ENCODE data around the gene B3GALT6.

Gene B3GALT6

GRCh38 chr1:1244192-1244811, 12.3 kb downstream of the B3GALT6 start:
- no peak for TF ChIP-seq CEBPB (IDR thresholded peaks at IDR 0.05)
- TF ChIP-seq REST (IDR thresholded peaks at IDR 0.05; ENCODE audit: low read depth) = no peak
- TF ChIP-seq ZBTB7A (IDR thresholded peaks at IDR 0.05; ENCODE audit: low read depth) = no peak

- TF ChIP-seq TCF12 (IDR thresholded peaks at IDR 0.05; ENCODE audit: low read depth) = no peak
- no peak for TF ChIP-seq EGR1 (IDR thresholded peaks at IDR 0.05)
- TF ChIP-seq EP300 (IDR thresholded peaks at IDR 0.05; ENCODE audit: borderline replicate concordance) = no peak
- no peak for TF ChIP-seq FOXM1 (IDR thresholded peaks at IDR 0.05; ENCODE audit: borderline replicate concordance, low read depth)
- TF ChIP-seq TAF1 (IDR thresholded peaks at IDR 0.05; ENCODE audit: low read depth) = no peak
- no peak for TF ChIP-seq NFIC (IDR thresholded peaks at IDR 0.05)
- no peak for TF ChIP-seq CREB1 (IDR thresholded peaks at IDR 0.05; ENCODE audit: low read depth)
- TF ChIP-seq TEAD4 (IDR thresholded peaks at IDR 0.05) = no peak
- no peak for TF ChIP-seq REST (IDR thresholded peaks at IDR 0.05; ENCODE audit: low read depth)
- no peak for TF ChIP-seq RAD21 (IDR thresholded peaks at IDR 0.05; ENCODE audit: low read depth)
- no peak for TF ChIP-seq YY1 (IDR thresholded peaks at IDR 0.05; ENCODE audit: low read depth)
- no peak for TF ChIP-seq ZBTB7A (IDR thresholded peaks at IDR 0.05; ENCODE audit: low read depth)
- TF ChIP-seq MAX (IDR thresholded peaks at IDR 0.05) = no peak
- no peak for TF ChIP-seq CEBPB (IDR thresholded peaks at IDR 0.05)
- no peak for TF ChIP-seq USF1 (IDR thresholded peaks at IDR 0.05)
Measured at GRCh38 chr1:1245178-1245816, 13.3 kb downstream of the B3GALT6 start.

DNA sequence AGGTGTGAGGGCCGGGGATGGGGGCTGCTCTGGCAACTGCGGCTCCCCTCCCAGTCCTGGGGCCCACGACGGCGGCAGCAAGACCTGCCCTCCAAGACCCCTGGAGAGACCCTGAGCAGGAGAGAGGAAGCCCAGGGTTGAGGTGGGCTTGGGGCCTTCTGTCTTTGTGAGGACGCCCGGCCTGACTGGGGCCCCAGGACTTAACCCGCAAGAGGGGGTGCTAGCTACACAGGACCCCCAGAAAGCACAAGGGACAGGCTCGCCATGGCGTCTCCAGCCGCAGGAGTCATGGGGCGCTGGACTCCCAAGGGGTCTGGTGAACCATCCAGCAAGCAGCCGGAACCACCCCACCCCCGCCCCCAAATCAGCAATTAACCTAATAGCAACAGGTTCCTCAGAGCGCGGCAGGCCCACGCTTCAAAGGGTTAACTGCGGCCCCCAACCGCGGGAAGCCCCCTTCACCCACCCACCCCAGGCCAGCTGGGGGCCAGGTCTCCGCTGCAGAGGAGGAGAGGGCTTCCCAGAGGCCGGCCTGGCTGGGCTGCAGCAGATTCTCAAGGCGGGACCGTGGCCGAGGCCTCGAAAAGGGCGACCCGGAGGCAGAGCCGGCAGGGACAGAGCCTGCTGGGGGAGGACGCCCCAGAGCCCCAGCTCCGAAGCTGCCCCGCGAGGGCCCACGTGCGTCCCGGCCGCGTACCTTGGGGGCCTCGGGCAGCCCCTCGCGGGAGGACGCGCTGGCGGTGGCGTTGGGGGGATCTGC, 14.0 kb downstream of the B3GALT6 start:
- 0 out of 2 replicates have a peak, but pooled peaks have one; percentile 65 for TF ChIP-seq ZBTB7A (IDR thresholded peaks at IDR 0.05; ENCODE audit: low read depth)
- no peak for TF ChIP-seq EP300 (IDR thresholded peaks at IDR 0.05; ENCODE audit: borderline replicate concordance)
- TF ChIP-seq EGR1 (IDR thresholded peaks at IDR 0.05) = no peak

- TF ChIP-seq MAX (IDR thresholded peaks at IDR 0.05) (no peak), ZBTB7A (IDR thresholded peaks at IDR 0.05; ENCODE audit: low read depth) (no peak), EGR1 (IDR thresholded peaks at IDR 0.05) (no peak), CEBPB (IDR thresholded peaks at IDR 0.05) (no peak), FOXM1 (IDR thresholded peaks at IDR 0.05; ENCODE audit: borderline replicate concordance, low read depth) (no peak), YY1 (IDR thresholded peaks at IDR 0.05; ENCODE audit: low read depth) (no peak), NFIC (IDR thresholded peaks at IDR 0.05) (no peak)
Measured at GRCh38 chr1:1246577-1247340, 14.7 kb downstream of the B3GALT6 start, which contains the start of gene C1QTNF12. Gene C1QTNF12, minus strand, starts transcription at chr1:1246722. Its CDS starts 32 bp downstream, at chr1:1246690.

DNA sequence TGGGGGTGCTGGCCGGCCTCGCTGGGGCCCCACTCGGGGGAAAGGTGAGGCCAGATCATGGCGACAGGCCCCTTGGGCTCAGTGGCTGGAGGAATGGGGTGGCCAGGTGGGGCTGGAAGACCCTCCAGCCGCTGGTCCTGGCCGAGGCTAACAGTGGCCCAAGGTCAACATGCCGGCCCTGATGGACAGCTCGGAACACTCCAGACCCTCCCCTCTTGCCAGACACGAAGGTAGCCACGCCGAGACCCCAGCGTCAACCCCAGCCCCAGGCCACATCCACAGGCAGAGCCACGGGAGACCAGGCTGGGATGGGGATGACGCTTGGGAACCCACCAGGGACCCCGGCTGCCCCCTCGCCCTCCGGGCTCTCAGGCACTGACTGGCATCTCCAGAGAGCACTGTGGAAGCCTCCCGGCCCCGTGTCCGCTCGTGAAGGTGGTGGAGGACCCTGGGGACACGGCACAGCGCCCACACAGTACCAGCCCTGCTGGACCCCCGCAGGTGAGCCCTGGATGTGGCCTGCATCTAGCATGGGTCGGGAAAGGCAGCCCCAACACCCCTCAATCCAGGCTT, 15.4 kb downstream of the B3GALT6 start:
- TF ChIP-seq CREB1 (IDR thresholded peaks at IDR 0.05; ENCODE audit: low read depth) = no peak

GRCh38 chr1:1250786-1251284, 18.8 kb downstream of the B3GALT6 start:
- TF ChIP-seq MAX (IDR thresholded peaks at IDR 0.05) (no peak), TAF1 (IDR thresholded peaks at IDR 0.05; ENCODE audit: low read depth) (no peak), YY1 (IDR thresholded peaks at IDR 0.05; ENCODE audit: low read depth) (no peak), REST (IDR thresholded peaks at IDR 0.05; ENCODE audit: low read depth) (no peak)
